ENCODE results near the gene DNAH14.
"Not testable (repeated sequence)": the region's sequence is repeated elsewhere in the genome, so short reads cannot be mapped to it uniquely, and the experiment has no call there.

Gene DNAH14

DNA sequence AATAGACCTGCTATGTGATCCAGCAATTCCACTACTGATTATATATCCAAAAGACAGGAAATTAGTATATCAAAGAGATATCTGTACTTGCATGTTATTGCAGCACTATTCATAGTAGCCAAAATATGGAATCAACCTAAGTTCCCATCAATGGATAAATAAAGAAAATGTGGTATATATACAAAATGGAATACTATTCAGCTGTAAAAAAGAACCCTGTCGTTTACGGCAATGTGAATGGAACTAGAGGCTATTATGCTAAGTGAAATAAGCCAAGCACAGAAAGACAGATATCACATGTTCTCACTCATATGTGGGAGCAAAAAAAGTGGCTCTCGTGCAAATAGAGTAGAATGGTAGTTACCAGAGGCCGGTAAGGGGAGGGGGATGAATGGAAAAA lies 9.2 kb downstream of the DNAH14 start:
- no peak overlapping the region for H3K27ac ChIP-seq
- H3K4me3 ChIP-seq = no peak overlapping the region
- no peak for TF ChIP-seq CTCF (IDR thresholded peaks at IDR 0.05)
- DNase-seq (ENCODE audit: low spot score) = no peak

- DNase-seq (ENCODE audit: low spot score) = no peak
- Histone ChIP-seq H3K27ac (no peak overlapping the region), H3K4me3 (no peak overlapping the region)
- no peak for TF ChIP-seq CTCF (IDR thresholded peaks at IDR 0.05)
These were observed 10.5 kb downstream of the DNAH14 start for GRCh38 chr1:224939844-224940425.

DNA sequence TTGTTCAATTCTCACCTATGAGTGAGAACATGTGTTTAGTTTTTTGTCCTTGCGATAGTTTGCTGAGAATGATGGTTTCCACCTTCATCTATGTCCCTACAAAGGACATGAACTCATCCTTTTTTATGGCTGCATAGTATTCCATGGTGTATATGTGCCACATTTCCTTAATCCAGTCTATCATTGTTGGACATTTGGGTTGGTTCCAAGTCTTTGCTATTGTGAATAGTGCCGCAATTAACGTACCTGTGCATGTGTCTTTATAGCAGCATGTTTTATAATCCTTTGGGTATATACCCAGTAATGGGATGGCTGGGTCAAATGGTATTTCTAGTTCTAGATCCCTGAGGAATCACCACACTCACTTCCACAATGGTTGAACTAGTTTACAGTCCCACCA lies 11.3 kb downstream of the DNAH14 start:
- H3K4me3 ChIP-seq; DNase-seq (ENCODE audit: low spot score); H3K27ac ChIP-seq: not testable (repeated sequence)

GRCh38 chr1:224945651-224946348 lies 16.3 kb downstream of the DNAH14 start:
- not testable (repeated sequence) for H3K4me3 ChIP-seq; H3K27ac ChIP-seq; DNase-seq (ENCODE audit: low spot score)

- not testable (repeated sequence) for H3K4me3 ChIP-seq; H3K27ac ChIP-seq; DNase-seq (ENCODE audit: low spot score)
These were observed 16.8 kb downstream of the DNAH14 start for GRCh38 chr1:224946349-224946691.

GRCh38 chr1:224957696-224958095 lies 28.2 kb downstream of the DNAH14 start:
- Histone ChIP-seq H3K4me3 (no peak overlapping the region), H3K27ac (no peak overlapping the region)
- TF ChIP-seq CTCF (IDR thresholded peaks at IDR 0.05) = no peak
- DNase-seq (ENCODE audit: low spot score) = no peak

GRCh38 chr1:224958490-224958889 lies 29.0 kb downstream of the DNAH14 start:
- H3K27ac ChIP-seq = no peak overlapping the region
- no peak overlapping the region for H3K4me3 ChIP-seq
- no peak for TF ChIP-seq CTCF (IDR thresholded peaks at IDR 0.05)
- DNase-seq (ENCODE audit: low spot score) = no peak

DNA sequence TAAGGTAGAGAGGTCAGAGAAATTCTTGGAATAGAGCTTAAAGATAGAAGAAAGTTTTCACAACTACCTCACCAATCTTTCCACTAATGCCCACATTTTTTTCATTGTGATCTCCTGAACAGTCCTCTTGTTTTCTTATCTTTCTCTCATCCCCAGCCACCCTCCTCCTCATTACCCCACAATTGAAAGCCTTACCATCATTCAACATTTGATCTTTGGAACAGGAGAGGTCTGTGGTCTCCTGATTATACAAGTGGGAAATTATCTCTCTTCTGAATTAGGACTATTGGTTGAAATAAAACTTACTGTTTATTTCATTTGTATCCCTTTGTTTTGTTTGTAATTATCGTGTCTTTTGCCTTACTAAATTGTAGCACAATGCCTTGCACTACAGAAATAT lies 29.6 kb downstream of the DNAH14 start:
- Histone ChIP-seq H3K27ac (no peak overlapping the region), H3K4me3 (no peak overlapping the region)
- no peak for TF ChIP-seq CTCF (IDR thresholded peaks at IDR 0.05)
- no peak for DNase-seq (ENCODE audit: low spot score)

DNA sequence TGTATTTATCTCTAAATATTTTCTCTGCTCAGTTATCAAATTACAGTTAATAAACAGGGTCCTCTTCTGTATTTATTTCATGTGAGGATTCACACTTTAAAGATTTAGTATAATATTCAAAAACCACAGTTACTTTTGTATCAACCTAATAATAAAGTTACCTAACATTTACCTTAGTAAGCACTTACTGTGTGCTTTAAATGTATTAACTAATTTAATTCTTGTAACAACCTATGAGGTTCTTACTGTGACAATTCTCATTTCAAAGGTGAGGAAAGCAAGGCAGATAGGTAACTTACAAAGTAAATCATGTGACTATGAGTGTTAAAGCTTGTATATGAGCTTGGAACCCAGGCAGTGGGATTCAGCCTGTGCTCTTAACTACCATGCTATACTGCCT lies 30.2 kb downstream of the DNAH14 start:
- no peak for TF ChIP-seq CTCF (IDR thresholded peaks at IDR 0.05)
- H3K4me3 ChIP-seq = no peak overlapping the region
- no peak for DNase-seq (ENCODE audit: low spot score)
- no peak overlapping the region for H3K27ac ChIP-seq
